ENCODE measurements around the gene INTS1.

DNA sequence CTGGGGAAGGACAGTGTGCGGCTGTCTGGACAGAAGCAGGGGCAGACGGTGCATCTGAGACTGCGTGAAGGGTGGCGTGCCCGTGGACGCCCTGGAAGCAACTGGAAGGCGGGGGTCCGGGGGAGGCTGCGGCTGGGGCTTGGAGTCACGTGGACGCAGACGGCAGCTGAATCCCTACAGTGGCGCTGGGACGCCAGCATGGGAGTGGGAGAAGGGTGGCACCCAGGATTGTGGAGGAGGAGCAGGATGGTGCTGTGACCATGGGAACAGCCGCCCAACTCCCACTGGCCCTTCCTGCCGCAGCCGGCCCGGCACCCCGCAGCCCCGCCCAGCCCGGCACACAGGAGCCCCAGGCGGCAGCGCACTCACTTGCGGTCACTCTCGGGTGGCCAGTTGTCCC is 9.7 kb downstream of the INTS1 start:
- TF ChIP-seq POLR2A (IDR thresholded peaks at IDR 0.05) = no peak
- TF ChIP-seq, protein P1, sequence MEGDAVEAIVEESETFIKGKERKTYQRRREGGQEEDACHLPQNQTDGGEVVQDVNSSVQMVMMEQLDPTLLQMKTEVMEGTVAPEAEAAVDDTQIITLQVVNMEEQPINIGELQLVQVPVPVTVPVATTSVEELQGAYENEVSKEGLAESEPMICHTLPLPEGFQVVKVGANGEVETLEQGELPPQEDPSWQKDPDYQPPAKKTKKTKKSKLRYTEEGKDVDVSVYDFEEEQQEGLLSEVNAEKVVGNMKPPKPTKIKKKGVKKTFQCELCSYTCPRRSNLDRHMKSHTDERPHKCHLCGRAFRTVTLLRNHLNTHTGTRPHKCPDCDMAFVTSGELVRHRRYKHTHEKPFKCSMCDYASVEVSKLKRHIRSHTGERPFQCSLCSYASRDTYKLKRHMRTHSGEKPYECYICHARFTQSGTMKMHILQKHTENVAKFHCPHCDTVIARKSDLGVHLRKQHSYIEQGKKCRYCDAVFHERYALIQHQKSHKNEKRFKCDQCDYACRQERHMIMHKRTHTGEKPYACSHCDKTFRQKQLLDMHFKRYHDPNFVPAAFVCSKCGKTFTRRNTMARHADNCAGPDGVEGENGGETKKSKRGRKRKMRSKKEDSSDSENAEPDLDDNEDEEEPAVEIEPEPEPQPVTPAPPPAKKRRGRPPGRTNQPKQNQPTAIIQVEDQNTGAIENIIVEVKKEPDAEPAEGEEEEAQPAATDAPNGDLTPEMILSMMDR (IDR thresholded peaks at IDR 0.05) = no peak
